K562 treated with DMSO at 1 percent for 48 hours (cell line): ENCODE results near the gene OBP2A. TPM values are rescaled to one million over a fixed set of nuclear protein-coding genes. Genes with fewer than 3 reads are reported as not detected.

Experiments
- total RNA-seq: library from RNA; unstranded; fragments of 300-600 nt; gene quantifications from 2 replicates; pipeline ENCODE4 v1.2.3, GENCODE V29; 2022; ENCODE audit warnings: low replicate concordance; ENCODE audit errors: extremely low read depth

OBP2A gene, protein sequence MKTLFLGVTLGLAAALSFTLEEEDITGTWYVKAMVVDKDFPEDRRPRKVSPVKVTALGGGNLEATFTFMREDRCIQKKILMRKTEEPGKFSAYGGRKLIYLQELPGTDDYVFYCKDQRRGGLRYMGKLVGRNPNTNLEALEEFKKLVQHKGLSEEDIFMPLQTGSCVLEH
- total RNA-seq, result not detected in 2 replicates

DNA sequence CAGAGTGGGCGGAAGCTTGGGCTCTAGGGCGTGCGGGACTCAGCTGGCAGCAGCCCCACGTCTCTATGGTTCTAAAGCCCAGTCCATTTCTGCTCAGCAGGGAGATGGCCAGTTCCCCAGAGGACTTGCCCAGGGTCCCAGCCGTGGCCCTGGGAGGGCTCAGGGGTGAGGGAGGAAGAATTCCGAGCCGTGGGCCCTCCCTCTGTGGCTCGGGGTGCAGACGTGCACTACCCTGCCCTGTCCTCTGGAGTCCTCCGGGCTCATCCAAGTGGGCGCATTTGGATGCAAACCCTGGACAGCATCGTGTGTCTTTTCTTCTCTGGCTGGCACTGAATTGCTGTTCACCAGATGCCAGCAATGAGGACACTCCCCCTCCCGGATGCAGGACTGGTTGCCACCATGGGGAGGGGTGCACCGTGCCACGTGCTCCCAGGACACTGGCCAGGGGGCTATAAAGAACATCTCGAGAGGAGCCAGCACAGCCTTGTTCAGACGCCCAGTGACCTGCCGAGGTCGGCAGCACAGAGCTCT, at the start of gene OBP2A:
TSS of gene OBP2A (plus strand) at position 481 of the 531 bp plus-strand sequence. CDS start 55 bp downstream, outside the sequence.

DNA sequence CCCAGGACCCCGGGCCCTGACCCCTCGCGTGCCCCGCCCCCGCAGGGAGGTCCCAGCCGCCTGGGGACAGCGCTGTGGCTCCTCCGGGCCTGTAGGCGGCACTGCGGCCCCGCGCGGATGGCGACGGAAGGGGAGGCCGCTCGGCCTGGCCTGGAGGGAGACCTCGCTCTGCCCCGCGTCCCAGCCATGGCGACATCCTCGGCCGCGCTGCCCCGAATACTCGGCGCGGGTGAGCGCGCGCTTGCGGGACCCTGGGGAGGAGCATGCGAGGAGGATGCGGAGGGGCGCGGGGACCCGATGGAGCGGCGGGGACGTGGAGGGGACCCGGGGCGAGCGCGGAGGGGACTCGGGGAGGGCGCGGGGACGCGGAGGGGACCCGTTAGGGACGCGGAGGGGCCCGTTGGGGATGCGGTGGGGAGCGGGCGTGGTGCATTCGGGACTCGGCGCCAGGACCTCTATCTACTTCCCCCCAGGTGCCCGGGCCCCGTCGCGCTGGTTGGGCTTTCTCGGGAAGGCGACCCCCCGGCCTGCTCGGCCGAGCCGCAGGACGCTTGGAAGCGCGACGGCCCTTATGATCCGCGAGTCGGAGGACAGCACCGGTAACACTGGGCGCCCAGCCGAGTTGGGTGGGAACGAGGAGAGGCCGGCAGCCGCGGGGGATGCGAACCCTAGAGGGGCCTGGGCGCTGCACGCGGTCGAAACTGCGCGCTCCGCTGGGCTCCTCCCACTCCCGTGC, 45.2 kb upstream of the OBP2A start, which contains the start of gene MRPS2:
TSS of gene MRPS2 (plus strand) at position 158 of the 736 bp plus-strand sequence. CDS start at position 187, 29 bp downstream.

DNA sequence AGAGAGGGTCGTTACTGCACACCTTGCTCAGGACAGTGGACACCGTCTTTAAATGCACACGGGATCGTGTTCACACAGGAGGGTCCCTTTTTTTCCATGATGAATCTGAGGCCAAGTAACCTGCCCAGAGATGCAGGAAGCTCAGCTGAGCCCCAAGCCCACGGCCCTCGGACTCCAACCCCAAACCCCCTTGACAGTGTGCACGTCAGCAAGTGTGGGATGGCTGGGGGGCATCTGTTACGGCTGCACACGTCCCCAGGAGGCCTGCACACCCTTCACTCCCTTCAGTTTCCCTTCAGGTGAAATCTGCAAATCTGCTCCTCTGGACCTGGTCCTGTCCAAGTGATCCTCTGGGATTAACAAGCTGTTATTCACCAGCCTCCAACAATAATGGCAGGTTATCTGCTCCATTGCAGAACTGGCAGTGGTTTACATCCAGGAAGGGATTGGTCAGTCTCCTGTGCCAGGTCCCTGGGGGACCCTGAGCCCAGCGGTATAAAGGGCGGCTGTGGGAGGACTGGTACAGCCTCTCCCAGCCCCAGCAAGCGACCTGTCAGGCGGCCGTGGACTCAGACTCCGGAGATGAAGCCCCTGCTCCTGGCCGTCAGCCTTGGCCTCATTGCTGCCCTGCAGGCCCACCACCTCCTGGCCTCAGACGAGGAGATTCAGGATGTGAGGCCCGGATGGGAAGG, 24.9 kb upstream of the OBP2A start, which contains the start of gene LCN1:
TSS of gene LCN1 (plus strand) at position 525 of the 692 bp plus-strand sequence. CDS start at position 583, 58 bp downstream.

DNA sequence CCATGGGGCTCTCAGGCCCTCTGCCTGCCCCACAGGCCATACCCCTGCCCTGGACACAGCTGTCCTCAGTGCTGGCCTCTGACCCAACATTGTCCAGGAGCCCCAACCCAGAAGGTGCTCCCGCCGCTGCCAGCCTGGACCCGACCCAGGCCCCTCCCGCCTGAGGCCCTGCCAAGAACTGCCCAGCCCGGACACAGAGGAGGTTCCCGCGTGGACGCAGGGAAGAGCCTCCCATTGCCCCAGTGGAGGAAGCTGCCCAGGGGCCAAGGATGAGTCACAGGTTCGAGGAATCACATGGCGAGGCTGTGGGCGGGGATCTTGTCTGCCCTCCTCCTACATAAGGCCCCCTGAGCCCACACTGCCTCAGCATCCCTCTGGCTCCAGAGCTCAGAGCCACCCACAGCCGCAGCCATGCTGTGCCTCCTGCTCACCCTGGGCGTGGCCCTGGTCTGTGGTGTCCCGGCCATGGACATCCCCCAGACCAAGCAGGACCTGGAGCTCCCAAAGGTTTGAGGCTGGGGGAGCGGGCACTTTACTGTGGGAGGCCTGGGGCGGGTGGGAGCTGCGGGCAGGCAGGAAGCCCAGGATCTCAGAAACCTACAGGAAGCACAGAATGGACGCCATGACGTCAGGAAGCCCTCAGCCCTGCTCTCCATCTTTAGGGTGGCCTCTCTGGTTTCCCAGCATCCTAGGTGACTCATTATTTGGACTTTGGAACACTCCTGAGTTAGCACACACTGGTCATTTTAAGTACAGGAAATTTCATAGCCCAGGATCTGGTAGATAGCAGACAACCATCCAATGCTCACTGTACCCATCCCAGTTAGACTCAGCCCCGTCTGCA, 15.7 kb downstream of the OBP2A start, which contains the start of gene PAEP:
TSS of gene PAEP (plus strand) at position 366 of the 844 bp plus-strand sequence.

Other genes starting within 250 kb of the OBP2A start
- not detected in 2 replicates for gene PPP1R26, start 66.3 kb upstream of the OBP2A start, total RNA-seq
- not detected in 2 replicates for gene MRPS2, start 45.4 kb upstream of the OBP2A start, total RNA-seq
- gene LCN1, start 24.7 kb upstream of the OBP2A start, total RNA-seq, result not detected in 2 replicates
- not detected in 2 replicates for gene PAEP, start 15.6 kb downstream of the OBP2A start, total RNA-seq
- gene GLT6D1, start 93.4 kb downstream of the OBP2A start, total RNA-seq, result not detected in 2 replicates
- gene LCN9, start 117.2 kb downstream of the OBP2A start, total RNA-seq, result not detected in 2 replicates
- not detected in 2 replicates for gene SOHLH1, start 153.4 kb downstream of the OBP2A start, total RNA-seq
- not detected in 2 replicates for gene KCNT1, start 156.1 kb downstream of the OBP2A start, total RNA-seq